ENCODE data around the gene CLEC9A. TPM values are rescaled to one million over a fixed set of nuclear protein-coding genes. Genes with fewer than 3 reads are reported as not detected.

CLEC9A gene
- polyA plus RNA-seq (2012; ENCODE audit: insufficient read length, low read depth): not detected

DNA sequence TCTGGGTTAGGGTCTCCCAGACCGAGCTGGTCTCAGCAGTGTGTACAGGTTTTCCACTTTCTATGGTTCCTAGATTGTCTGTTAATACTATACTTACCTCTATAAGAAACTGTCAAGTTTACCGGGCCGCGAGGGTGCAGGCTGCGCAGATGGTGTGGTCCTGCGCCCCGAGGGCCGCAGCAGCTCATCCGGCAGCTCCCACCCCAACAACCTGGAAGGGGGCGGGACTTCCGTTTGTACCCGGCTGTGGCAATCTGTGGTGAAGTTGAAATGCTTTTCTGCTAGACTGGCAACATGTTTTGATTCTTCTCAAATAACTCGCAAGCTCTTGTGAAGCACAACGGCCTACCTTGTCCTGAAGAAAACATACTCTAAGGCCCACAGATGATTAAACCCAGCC lies at the start of gene CLEC9A:
CLEC9A (plus strand) TSS at position 237 of the 400 bp plus-strand sequence. CDS start 22,006 bp downstream, outside the sequence.
- TF ChIP-seq REST (IDR thresholded peaks at IDR 0.05; ENCODE audit: insufficient read depth in 1 of 2, low read depth in 2 of 2, low read length in 2 of 2) (no peak), SIN3A (IDR thresholded peaks at IDR 0.05; ENCODE audit: borderline replicate concordance, insufficient read depth, low read length) (no peak), POLR2AphosphoS5 (IDR thresholded peaks at IDR 0.05; ENCODE audit: low read depth, low read length) (no peak), FOXP2 (optimal IDR thresholded peaks at IDR 0.05; ENCODE audit: borderline replicate concordance, extremely low read depth, extremely low read length, insufficient read depth) (no peak), TAF1 (IDR thresholded peaks at IDR 0.05; ENCODE audit: borderline replicate concordance, insufficient read depth, low read length) (no peak)

DNA sequence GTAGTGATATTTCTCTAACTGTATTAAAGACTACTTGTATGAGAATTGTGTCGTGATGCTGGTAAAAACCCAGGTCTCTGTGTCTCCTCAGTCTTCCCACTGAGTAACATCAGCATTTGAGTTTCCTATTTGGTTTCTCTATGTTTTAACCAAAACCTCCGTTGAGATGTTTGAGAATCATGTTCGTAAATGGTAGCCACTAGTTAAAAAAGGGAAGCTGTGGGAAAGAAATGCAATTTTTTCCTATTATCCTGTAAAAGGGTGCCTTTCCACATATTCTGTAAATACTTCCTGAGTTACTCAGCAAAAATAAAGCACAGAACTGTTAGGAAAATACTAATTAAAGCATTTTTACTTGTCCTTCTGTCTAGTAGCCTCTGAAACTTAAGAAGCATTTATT lies 38.6 kb upstream of the CLEC9A start:
- TF ChIP-seq POLR2AphosphoS5 (IDR thresholded peaks at IDR 0.05; ENCODE audit: low read depth, low read length) (no peak), TAF1 (IDR thresholded peaks at IDR 0.05; ENCODE audit: borderline replicate concordance, insufficient read depth, low read length) (no peak), REST (IDR thresholded peaks at IDR 0.05; ENCODE audit: insufficient read depth in 1 of 2, low read depth in 2 of 2, low read length in 2 of 2) (no peak), SIN3A (IDR thresholded peaks at IDR 0.05; ENCODE audit: borderline replicate concordance, insufficient read depth, low read length) (no peak), FOXP2 (optimal IDR thresholded peaks at IDR 0.05; ENCODE audit: borderline replicate concordance, extremely low read depth, extremely low read length, insufficient read depth) (no peak)

GRCh38 chr12:9992296-9992695 lies 38.2 kb upstream of the CLEC9A start:
- no peak for TF ChIP-seq TAF1 (IDR thresholded peaks at IDR 0.05; ENCODE audit: borderline replicate concordance, insufficient read depth, low read length)
- TF ChIP-seq SIN3A (IDR thresholded peaks at IDR 0.05; ENCODE audit: borderline replicate concordance, insufficient read depth, low read length): no peak
- no peak for TF ChIP-seq FOXP2 (optimal IDR thresholded peaks at IDR 0.05; ENCODE audit: borderline replicate concordance, extremely low read depth, extremely low read length, insufficient read depth)
- TF ChIP-seq REST (IDR thresholded peaks at IDR 0.05; ENCODE audit: insufficient read depth in 1 of 2, low read depth in 2 of 2, low read length in 2 of 2): no peak
- no peak for TF ChIP-seq POLR2AphosphoS5 (IDR thresholded peaks at IDR 0.05; ENCODE audit: low read depth, low read length)

- no peak for TF ChIP-seq REST (IDR thresholded peaks at IDR 0.05; ENCODE audit: insufficient read depth in 1 of 2, low read depth in 2 of 2, low read length in 2 of 2)
- no peak for TF ChIP-seq SIN3A (IDR thresholded peaks at IDR 0.05; ENCODE audit: borderline replicate concordance, insufficient read depth, low read length)
- TF ChIP-seq POLR2AphosphoS5 (IDR thresholded peaks at IDR 0.05; ENCODE audit: low read depth, low read length): no peak
- TF ChIP-seq TAF1 (IDR thresholded peaks at IDR 0.05; ENCODE audit: borderline replicate concordance, insufficient read depth, low read length): no peak
- no peak for TF ChIP-seq FOXP2 (optimal IDR thresholded peaks at IDR 0.05; ENCODE audit: borderline replicate concordance, extremely low read depth, extremely low read length, insufficient read depth)
Observed at GRCh38 chr12:9999016-9999415, 31.5 kb upstream of the CLEC9A start, which contains the start of gene CLEC1B. CLEC1B (minus strand) TSS chr12:9999121; CDS start chr12:9999100, 21 bp downstream.

Data from PFSK-1 (cell line).